BLaER1 treated with 17β-estradiol and CSF1 and Interleukin-3, amounts not matched to agents 10 nM and 100 nM (cell line): ENCODE measurements around the gene GREB1.

ENCODE experiments used
- H3K27ac ChIP-seq, 11 experiments: shearing (Covaris generic); formaldehyde crosslinking; 2 replicates each; pipeline ENCODE4 v1.8.1; 2022
- H3K27me3 ChIP-seq, 11 experiments: shearing (Covaris generic); formaldehyde crosslinking; 2 replicates each; pipeline ENCODE4 v1.8.1; 2022
- H3K36me3 ChIP-seq, 11 experiments: shearing (Covaris generic); formaldehyde crosslinking; 2 replicates each; pipeline ENCODE4 v1.8.1; 2022
- H3K4me1 ChIP-seq, 10 experiments: shearing (Covaris generic); formaldehyde crosslinking; 2 replicates each; pipeline ENCODE4 v1.8.1; 2022
- H3K4me2 ChIP-seq, 11 experiments: shearing (Covaris generic); formaldehyde crosslinking; 2 replicates each; pipeline ENCODE4 v1.8.1; 2022
- H3K4me3 ChIP-seq, 10 experiments: shearing (Covaris generic); formaldehyde crosslinking; 2 replicates each; pipeline ENCODE4 v1.8.1; 2022
- H3K9ac ChIP-seq, 11 experiments: shearing (Covaris generic); formaldehyde crosslinking; 2 replicates each; pipeline ENCODE4 v1.8.1; 2022
- H3K9me3 ChIP-seq, 11 experiments: shearing (Covaris generic); formaldehyde crosslinking; replicated peaks in 1 of 11; 2 replicates each; pipeline ENCODE4 v1.8.1; 2022
- H4K20me1 ChIP-seq, 11 experiments: shearing (Covaris generic); formaldehyde crosslinking; 2 replicates each; pipeline ENCODE4 v1.8.1; 2022
- Cebpa-rat ChIP-seq, 11 experiments: shearing (Covaris generic); IDR thresholded peaks; 2 replicates each; pipeline ENCODE4 v1.8.1; 2022

The GREB1 gene

DNA sequence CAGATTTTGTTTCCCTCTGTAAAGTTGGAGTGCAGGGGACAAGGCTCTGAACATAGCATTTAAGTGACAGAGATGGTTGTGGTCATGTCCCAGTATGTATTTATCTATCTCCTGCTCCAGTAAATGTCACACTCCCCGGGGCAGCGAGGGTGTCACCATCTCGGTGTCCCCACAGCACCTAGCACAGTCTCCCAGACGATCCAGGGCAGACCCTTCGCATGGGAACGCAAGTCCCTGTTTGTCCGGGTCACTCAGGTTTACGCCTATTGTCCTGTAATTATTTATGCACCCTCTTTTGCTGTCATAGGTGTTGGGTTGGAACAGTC lies 148.7 kb downstream of the GREB1 start:
- no peak for TF ChIP-seq Cebpa-rat (IDR thresholded peaks at IDR 0.05)
- no peaks in the 10 kb centered on the region; a peak in 1 of 22 replicates for H3K27me3 ChIP-seq

DNA sequence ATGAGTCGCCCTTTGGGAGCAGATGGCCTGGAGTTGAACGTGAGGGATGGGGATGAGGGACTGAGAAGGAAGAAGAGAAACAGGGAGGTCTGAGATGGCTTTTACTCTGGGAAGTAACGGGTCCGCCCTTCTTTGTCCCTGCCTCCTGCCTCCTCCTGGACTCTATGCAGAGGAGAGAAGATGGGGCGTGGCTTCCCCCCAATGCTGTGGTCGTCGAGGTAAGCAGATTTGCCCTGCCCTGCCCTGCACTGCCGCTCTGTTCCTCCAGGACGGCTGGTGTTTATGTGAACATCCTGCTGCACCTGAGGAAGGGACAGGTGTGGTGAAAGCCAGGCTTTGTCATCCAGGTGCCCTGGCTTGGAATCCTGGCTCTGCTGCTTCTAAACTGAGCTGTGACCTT lies 149.6 kb downstream of the GREB1 start:
- Histone ChIP-seq H3K4me2 (no peak overlapping the region), H3K27me3 (no peaks in the 10 kb centered on the region), H3K27ac (no peak overlapping the region), H3K9ac (no peak overlapping the region), H3K36me3 (no peaks in the 10 kb centered on the region), H3K4me1 (peaks cover 1 to 18% (median 15%) of the 10 kb centered on the region in 10 experiments; a peak in 19 of 20 replicates), H4K20me1 (no peaks in the 10 kb centered on the region; a peak in 1 of 22 replicates), H3K9me3 (no peaks in the 10 kb centered on the region), H3K4me3 (no peak overlapping the region)
- no peak for TF ChIP-seq Cebpa-rat (IDR thresholded peaks at IDR 0.05)

More for the DNA sequence above, 148.7 kb downstream of the GREB1 start:
- H3K4me3 ChIP-seq, result no peak overlapping the region
- H3K27ac ChIP-seq, result no peak overlapping the region
- H3K36me3 ChIP-seq, result no peaks in the 10 kb centered on the region
- no peaks in the 10 kb centered on the region; a peak in 1 of 22 replicates for H4K20me1 ChIP-seq
- H3K4me2 ChIP-seq, result peak overlapping the region in 6 of 11 experiments; percentile 14 to 44 (median 30); a peak in 7 of 22 replicates
- no peak overlapping the region for H3K9ac ChIP-seq
- H3K9me3 ChIP-seq, result no peaks in the 10 kb centered on the region
- peaks cover 0 to 13% (median 7%) of the 10 kb centered on the region in 10 experiments; a peak in 11 of 20 replicates for H3K4me1 ChIP-seq

DNA sequence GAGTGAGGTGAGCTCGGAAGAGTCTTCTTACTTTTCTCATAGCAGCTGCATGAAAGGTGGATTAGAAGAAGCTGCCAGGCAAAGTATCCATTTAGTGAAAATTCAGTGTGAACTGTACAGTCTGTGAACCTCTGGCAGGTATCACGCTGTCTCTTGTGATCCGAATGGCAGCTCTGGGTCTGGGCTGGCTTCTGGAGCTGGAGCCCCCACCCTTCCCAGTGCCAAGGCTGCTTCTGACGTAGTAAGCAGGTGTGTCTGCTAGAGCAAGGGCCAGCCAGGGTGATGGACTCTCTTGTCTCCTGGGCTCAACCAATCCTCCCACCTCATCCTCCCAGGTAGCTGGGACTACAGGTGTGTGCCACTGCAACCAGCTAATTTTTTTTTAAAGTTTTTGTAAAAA lies 150.1 kb downstream of the GREB1 start:
- TF ChIP-seq Cebpa-rat (IDR thresholded peaks at IDR 0.05), result no peak
- Histone ChIP-seq H3K36me3 (no peaks in the 10 kb centered on the region), H3K27me3 (no peaks in the 10 kb centered on the region), H3K9me3 (no peaks in the 10 kb centered on the region), H3K9ac (no peak overlapping the region), H3K4me3 (no peak overlapping the region), H3K27ac (no peak overlapping the region), H3K4me2 (no peak overlapping the region), H3K4me1 (peaks cover 6 to 23% (median 19%) of the 10 kb centered on the region in 10 experiments), H4K20me1 (no peaks in the 10 kb centered on the region; a peak in 1 of 22 replicates)

DNA sequence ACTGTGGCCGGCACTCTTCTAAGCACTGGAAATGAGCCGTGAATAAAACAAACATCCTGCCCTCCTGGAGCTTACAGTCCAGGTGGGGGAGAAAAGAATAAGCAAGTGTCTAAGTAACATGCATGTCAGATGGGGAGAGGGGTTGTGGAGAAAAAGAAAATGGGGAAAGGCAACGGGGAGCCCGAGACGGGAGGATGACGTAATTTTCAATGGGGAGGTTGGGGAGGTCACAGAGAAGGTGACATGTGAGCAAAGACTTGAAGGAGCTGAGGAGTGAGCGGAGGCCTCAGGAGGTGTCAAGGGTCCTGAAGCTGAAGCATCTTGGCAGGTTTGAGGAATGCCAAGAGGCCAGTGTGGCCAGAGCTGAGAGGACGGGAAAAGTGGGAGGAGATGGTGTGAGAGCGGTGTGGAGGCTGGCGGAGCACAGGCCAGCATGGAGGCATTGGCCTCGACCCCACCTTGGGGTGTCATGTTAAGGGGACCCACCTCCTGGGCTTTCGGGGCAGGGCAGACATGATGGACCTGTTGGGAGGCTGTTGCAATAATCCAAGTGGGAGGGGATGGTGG lies 151.1 kb downstream of the GREB1 start:
- no peak for TF ChIP-seq Cebpa-rat (IDR thresholded peaks at IDR 0.05)
- Histone ChIP-seq H3K27me3 (no peaks in the 10 kb centered on the region), H3K9me3 (no peaks in the 10 kb centered on the region)

DNA sequence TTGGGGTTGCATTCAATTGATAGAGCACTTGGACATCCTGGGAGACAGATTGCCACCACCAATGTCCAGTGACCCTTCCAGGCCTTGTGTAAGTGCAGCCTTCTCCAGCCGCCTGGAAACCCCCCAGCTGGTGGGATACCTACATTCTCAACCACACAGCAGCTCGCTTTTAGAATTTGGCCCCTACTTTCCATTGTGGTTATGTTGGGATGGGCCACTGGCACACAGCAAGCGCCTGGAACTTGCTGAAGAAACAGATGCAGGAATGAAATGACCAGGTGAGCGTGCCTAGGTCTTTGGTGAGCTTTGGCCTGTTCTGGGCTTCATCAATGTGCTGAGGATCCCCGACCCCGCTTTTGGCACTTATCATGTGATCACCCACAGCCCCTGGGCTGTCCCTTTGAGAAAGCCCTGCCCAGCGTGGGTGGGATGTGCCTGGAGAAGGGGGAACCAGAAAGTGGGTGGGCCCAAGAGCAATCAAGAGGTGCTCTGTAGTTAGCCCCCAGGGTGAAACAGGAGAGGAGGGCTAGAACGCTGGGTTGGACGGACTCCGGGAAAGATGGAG lies 152.1 kb downstream of the GREB1 start:
- Histone ChIP-seq H3K27me3 (no peaks in the 10 kb centered on the region), H3K4me3 (no peak overlapping the region), H3K4me1 (peaks cover 15 to 25% (median 22%) of the 10 kb centered on the region in 10 experiments), H3K9me3 (no peaks in the 10 kb centered on the region), H4K20me1 (no peaks in the 10 kb centered on the region; a peak in 1 of 22 replicates), H3K36me3 (no peaks in the 10 kb centered on the region), H3K9ac (no peak overlapping the region), H3K27ac (no peak overlapping the region), H3K4me2 (no peak overlapping the region)
- no peak for TF ChIP-seq Cebpa-rat (IDR thresholded peaks at IDR 0.05)

More for the DNA sequence above, 151.1 kb downstream of the GREB1 start:
- Histone ChIP-seq H3K4me3 (no peak overlapping the region), H3K4me2 (no peak overlapping the region), H3K27ac (no peak overlapping the region), H3K9ac (no peak overlapping the region), H3K4me1 (peaks cover 13 to 24% (median 21%) of the 10 kb centered on the region in 10 experiments), H4K20me1 (no peaks in the 10 kb centered on the region; a peak in 1 of 22 replicates), H3K36me3 (no peaks in the 10 kb centered on the region)

DNA sequence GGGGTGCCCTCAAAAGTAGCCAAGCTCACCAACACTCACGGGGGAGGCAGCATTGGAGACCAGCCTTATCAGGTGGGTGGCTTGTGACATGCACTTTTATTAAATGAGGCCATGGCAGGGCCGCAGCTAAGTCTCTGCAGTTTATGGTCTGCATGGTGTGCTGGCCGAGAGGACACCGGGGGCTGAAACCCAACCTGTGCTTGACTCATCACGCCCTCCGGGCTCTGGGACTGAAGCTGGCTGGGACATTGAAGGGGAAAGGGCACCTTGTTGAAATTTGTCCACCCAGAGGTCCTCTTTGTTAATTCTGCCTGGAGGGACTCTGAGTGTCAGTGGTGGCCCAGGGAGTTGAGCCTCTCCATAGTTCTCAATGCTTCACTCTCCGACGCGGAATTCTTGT lies 153.9 kb downstream of the GREB1 start:
- Histone ChIP-seq H4K20me1 (no peaks in the 10 kb centered on the region), H3K4me3 (0 out of 20 replicates have a peak overlapping the region, but pooled peaks of 1 of the 10 experiments have one; percentile 15)

DNA sequence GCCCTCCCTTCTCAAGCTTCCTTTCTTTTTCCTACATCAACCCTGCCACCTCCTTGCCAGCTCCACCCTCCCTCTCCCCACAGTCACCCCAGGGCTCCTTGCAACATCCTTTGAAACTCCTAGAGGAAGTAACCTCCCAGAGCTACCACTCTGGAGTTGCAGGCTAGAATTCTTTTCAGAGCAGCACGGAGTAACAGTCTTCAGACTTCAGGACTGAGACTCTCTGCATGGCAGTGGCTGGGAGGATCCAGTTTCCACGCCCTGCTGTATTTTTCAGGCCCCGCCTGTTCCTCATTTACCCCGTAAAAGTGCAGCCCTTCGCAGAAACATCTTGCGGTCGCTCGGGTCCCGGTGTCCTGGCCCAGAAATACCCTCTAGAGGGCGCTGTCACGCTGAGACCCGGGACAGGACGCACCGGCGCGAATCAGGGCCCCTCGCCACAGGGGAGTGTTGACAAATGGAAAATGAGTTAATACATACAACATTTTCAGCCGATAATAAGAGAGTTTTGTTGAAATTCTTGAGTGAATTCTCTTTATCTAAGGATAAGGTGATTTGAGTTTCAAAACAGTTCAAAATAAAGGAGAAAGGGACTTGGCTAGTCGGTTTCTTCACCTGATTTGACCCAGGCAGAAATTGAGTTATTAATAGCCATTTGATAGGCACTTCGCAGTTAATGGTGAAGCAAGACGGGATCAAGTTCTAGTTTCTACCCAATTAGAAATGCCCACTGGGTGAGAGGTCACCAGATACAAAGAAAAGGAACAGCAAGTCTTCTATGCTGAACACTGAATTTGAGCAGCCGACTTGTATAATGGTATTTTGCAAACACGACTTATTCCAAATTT lies 154.6 kb downstream of the GREB1 start:
- peak overlapping the region; percentile 36 to 87 (median 66) for H3K4me2 ChIP-seq
- no peak overlapping the region; a peak in 1 of 22 replicates for H3K27ac ChIP-seq
- no peaks in the 10 kb centered on the region for H3K9me3 ChIP-seq
- no peaks in the 10 kb centered on the region for H4K20me1 ChIP-seq
- H3K36me3 ChIP-seq, result no peaks in the 10 kb centered on the region
- peak overlapping the region in 3 of 10 experiments; percentile 8 to 21 (median 15); a peak in 3 of 20 replicates for H3K4me3 ChIP-seq
- peaks cover 10 to 33% (median 21%) of the 10 kb centered on the region in 10 experiments for H3K4me1 ChIP-seq
- peak overlapping the region in 2 of 11 experiments; percentile 24 to 28; a peak in 2 of 22 replicates for H3K9ac ChIP-seq
- no peaks in the 10 kb centered on the region for H3K27me3 ChIP-seq
- TF ChIP-seq Cebpa-rat (IDR thresholded peaks at IDR 0.05), result no peak

More for the DNA sequence above, 153.9 kb downstream of the GREB1 start:
- Histone ChIP-seq H3K27ac (no peak overlapping the region), H3K27me3 (no peaks in the 10 kb centered on the region), H3K4me1 (peaks cover 11 to 33% (median 21%) of the 10 kb centered on the region in 10 experiments), H3K9me3 (no peaks in the 10 kb centered on the region), H3K9ac (0 out of 22 replicates have a peak overlapping the region, but pooled peaks of 1 of the 11 experiments have one; percentile 1), H3K36me3 (no peaks in the 10 kb centered on the region), H3K4me2 (peak overlapping the region in 10 of 11 experiments; percentile 36 to 87 (median 64); a peak in 18 of 22 replicates)
- no peak for TF ChIP-seq Cebpa-rat (IDR thresholded peaks at IDR 0.05)

DNA sequence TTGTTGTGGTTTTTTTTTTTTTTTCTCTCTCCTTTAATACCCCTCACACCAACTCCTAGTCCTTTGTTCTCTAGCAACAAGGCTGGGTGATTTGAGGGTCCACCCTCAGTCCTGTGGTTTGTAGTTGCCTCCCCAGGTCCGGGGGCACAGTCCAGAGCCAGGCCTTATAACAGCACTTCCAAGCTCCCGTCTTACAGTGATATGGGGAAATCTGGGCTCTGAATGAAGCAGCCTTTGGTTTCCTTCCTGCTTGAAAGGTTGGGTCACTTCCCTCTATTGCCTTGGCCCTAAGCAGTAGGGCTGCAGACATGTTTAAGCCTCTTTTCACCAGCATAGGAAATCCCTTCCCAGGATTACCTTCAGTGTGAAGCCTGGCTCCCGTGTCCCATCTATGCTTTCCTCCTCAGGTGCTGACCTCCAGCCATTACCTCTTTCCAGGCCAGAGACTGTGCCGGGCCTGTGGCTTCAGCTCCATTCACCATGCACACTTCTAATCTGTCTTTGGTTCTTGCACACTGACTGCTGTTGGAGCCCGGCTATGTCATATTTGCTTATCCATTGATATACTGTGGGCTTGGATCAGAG lies 157.3 kb downstream of the GREB1 start:
- Histone ChIP-seq H3K27ac (peak overlapping the region in 3 of 11 experiments; percentile 13 to 36 (median 27); a peak in 3 of 22 replicates), H3K36me3 (no peaks in the 10 kb centered on the region), H3K9ac (0 out of 22 replicates have a peak overlapping the region, but pooled peaks of 1 of the 11 experiments have one; percentile 19), H3K4me3 (no peak overlapping the region), H3K9me3 (no peaks in the 10 kb centered on the region), H3K4me1 (peaks cover 12 to 42% (median 23%) of the 10 kb centered on the region in 10 experiments), H4K20me1 (no peaks in the 10 kb centered on the region), H3K27me3 (no peaks in the 10 kb centered on the region), H3K4me2 (peak overlapping the region in 7 of 11 experiments; percentile 17 to 58 (median 48); a peak in 11 of 22 replicates)
- no peak for TF ChIP-seq Cebpa-rat (IDR thresholded peaks at IDR 0.05)
